Peyer's patch (tissue), 4 donors: Measurements from ENCODE around the gene TRPM3. TPM values are rescaled to one million over a fixed set of nuclear protein-coding genes. Genes with fewer than 3 reads are reported as not detected.

ENCODE experiments used
- DNase-seq, 3 donors: peaks; one replicate each; pipeline ENCODE4 v3.0.0-alpha.2; 2017 to 2019
- H3K27ac ChIP-seq, 4 donors: fragments of 200-600 bp; sonication (generic); one replicate each; pipeline ENCODE4 v1.5.1; 2016 to 2019
- H3K27me3 ChIP-seq, 2 donors: fragments of 200-600 bp; sonication (generic); one replicate each; pipeline ENCODE4 v1.5.1; 2019
- H3K36me3 ChIP-seq, 3 donors: fragments of 200-600 bp; sonication (generic); one replicate each; pipeline ENCODE4 v1.5.1; 2016 to 2019
- H3K4me1 ChIP-seq, 4 donors: fragments of 200-600 bp; sonication (generic); one replicate each; pipeline ENCODE4 v1.5.1; 2016 to 2019
- H3K4me3 ChIP-seq, 4 donors: fragments of 200-600 bp; sonication (generic); 1 replicate in 3 of 4; 2 replicates in 1 of 4; pipeline ENCODE4 v1.5.1; 2016 to 2019; ENCODE audit warnings: mild to moderate bottlenecking in 1 of 4
- H3K9me3 ChIP-seq, 4 donors: fragments of 200-600 bp; sonication (generic); one replicate each; pipeline ENCODE4 v1.5.1; 2016 to 2019; ENCODE audit warnings: mild to moderate bottlenecking in 1 of 4
- CTCF ChIP-seq, 6 experiments: fragments of 450-650 bp in 4 of 6; fragments of 200-600 bp in 2 of 6; sonication (generic) in 1 of 6; IDR thresholded peaks; one replicate each; pipeline ENCODE4 v1.5.1; 2017 to 2019; ENCODE audit warnings: antibody characterized with exemption in 6 of 6, mild to moderate bottlenecking in 3 of 6, moderate library complexity in 1 of 6
- POLR2A ChIP-seq, 2 donors: fragments of 450-650 bp; IDR thresholded peaks; one replicate each; pipeline ENCODE4 v1.5.1; 2017; ENCODE audit warnings: antibody characterized with exemption in 2 of 2, mild to moderate bottlenecking in 2 of 2, moderate library complexity in 2 of 2
- total RNA-seq, 4 donors: library from RNA; depleted of rRNA; stranded (reverse); fragments of >200 nt; gene quantifications; one replicate each; pipeline ENCODE4 v1.1.0, GENCODE V29; 2016

The TRPM3 gene
- total RNA-seq, 4 donors from 2014 or later: 0.28 to 0.80 TPM; not detected in 2

- Histone ChIP-seq H3K36me3 (no peaks in the 10 kb centered on the region), H3K27ac (no peak overlapping the region), H3K4me1 (no peaks in the 10 kb centered on the region), H3K9me3 (no peaks in the 10 kb centered on the region), H3K4me3 (no peak overlapping the region), H3K27me3 (no peaks in the 10 kb centered on the region)
- TF ChIP-seq CTCF (IDR thresholded peaks at IDR 0.05) (no peak), POLR2A (IDR thresholded peaks at IDR 0.05) (no peak)
- DNase-seq: no peak
Measured at GRCh38 chr9:70936536-70936935, 184.9 kb downstream of the TRPM3 start.

GRCh38 chr9:70935856-70936255 lies 185.6 kb downstream of the TRPM3 start:
- no peaks in the 10 kb centered on the region for H3K4me1 ChIP-seq
- no peak for TF ChIP-seq POLR2A (IDR thresholded peaks at IDR 0.05)
- TF ChIP-seq CTCF (IDR thresholded peaks at IDR 0.05): no peak
- no peak overlapping the region for H3K27ac ChIP-seq
- no peaks in the 10 kb centered on the region for H3K9me3 ChIP-seq
- H3K27me3 ChIP-seq: no peaks in the 10 kb centered on the region
- H3K4me3 ChIP-seq: no peak overlapping the region
- DNase-seq: no peak
- no peaks in the 10 kb centered on the region for H3K36me3 ChIP-seq

- no peak overlapping the region for H3K27ac ChIP-seq
- H3K27me3 ChIP-seq: no peaks in the 10 kb centered on the region
- H3K9me3 ChIP-seq: no peaks in the 10 kb centered on the region
- no peak for DNase-seq
- no peaks in the 10 kb centered on the region for H3K36me3 ChIP-seq
- TF ChIP-seq CTCF (IDR thresholded peaks at IDR 0.05) (no peak), POLR2A (IDR thresholded peaks at IDR 0.05) (no peak)
- H3K4me1 ChIP-seq: no peaks in the 10 kb centered on the region
- no peak overlapping the region for H3K4me3 ChIP-seq
Measured at GRCh38 chr9:70934642-70935041, 186.8 kb downstream of the TRPM3 start.

GRCh38 chr9:70933321-70933720 lies 188.1 kb downstream of the TRPM3 start:
- no peak for TF ChIP-seq CTCF (IDR thresholded peaks at IDR 0.05)
- Histone ChIP-seq H3K9me3 (no peaks in the 10 kb centered on the region), H3K4me3 (no peak overlapping the region), H3K27ac (no peak overlapping the region), H3K36me3 (no peaks in the 10 kb centered on the region), H3K27me3 (no peaks in the 10 kb centered on the region), H3K4me1 (no peaks in the 10 kb centered on the region)
- DNase-seq: no peak

- H3K4me3 ChIP-seq: no peak overlapping the region
- no peak for TF ChIP-seq CTCF (IDR thresholded peaks at IDR 0.05)
- TF ChIP-seq POLR2A (IDR thresholded peaks at IDR 0.05): no peak
- H3K27ac ChIP-seq: no peak overlapping the region
- H3K36me3 ChIP-seq: no peaks in the 10 kb centered on the region
- no peaks in the 10 kb centered on the region for H3K9me3 ChIP-seq
- H3K27me3 ChIP-seq: no peaks in the 10 kb centered on the region
- no peak for DNase-seq
- no peaks in the 10 kb centered on the region for H3K4me1 ChIP-seq
Measured at GRCh38 chr9:70932097-70932496, 189.3 kb downstream of the TRPM3 start.

- no peaks in the 10 kb centered on the region for H3K9me3 ChIP-seq
- no peaks in the 10 kb centered on the region for H3K27me3 ChIP-seq
- no peaks in the 10 kb centered on the region for H3K4me1 ChIP-seq
- TF ChIP-seq POLR2A (IDR thresholded peaks at IDR 0.05) (no peak), CTCF (IDR thresholded peaks at IDR 0.05) (no peak)
- no peak for DNase-seq
- no peak overlapping the region for H3K27ac ChIP-seq
- H3K4me3 ChIP-seq: no peak overlapping the region
- no peaks in the 10 kb centered on the region for H3K36me3 ChIP-seq
Measured at GRCh38 chr9:70927530-70927929, 193.9 kb downstream of the TRPM3 start.
